AG09319 (cell line): Measurements from ENCODE around the gene C11orf24.

Source experiments
- DNase-seq: peaks from one replicate; pipeline ENCODE4 v3.0.0-alpha.2; 2010; ENCODE audit warnings: low read depth; ENCODE audit errors: extremely low read depth
- CTCF ChIP-seq: IDR thresholded peaks from 2 replicates; pipeline ENCODE4 v1.5.1; 2011; ENCODE audit warnings: low read depth, mild to moderate bottlenecking, inconsistent platforms, low read length, moderate library complexity

Gene C11orf24

GRCh38 chr11:68226421-68226820 lies 45.4 kb downstream of the C11orf24 start:
- no peak for DNase-seq
- no peak for TF ChIP-seq CTCF

- DNase-seq, result no peak
- no peak for TF ChIP-seq CTCF
Measured at GRCh38 chr11:68224606-68225005, 47.2 kb downstream of the C11orf24 start.

- TF ChIP-seq CTCF, result no peak
- no peak for DNase-seq
Measured at GRCh38 chr11:68223275-68223674, 48.5 kb downstream of the C11orf24 start.

GRCh38 chr11:68221406-68221805 lies 50.4 kb downstream of the C11orf24 start:
- DNase-seq, result no peak

GRCh38 chr11:68216171-68216938 lies 55.4 kb downstream of the C11orf24 start:
- no peak for TF ChIP-seq CTCF
- no peak for DNase-seq

More at GRCh38 chr11:68221406-68221805, 50.4 kb downstream of the C11orf24 start:
- no peak for TF ChIP-seq CTCF

- no peak for DNase-seq
- TF ChIP-seq CTCF, result no peak
Measured at GRCh38 chr11:68215524-68216170, 56.1 kb downstream of the C11orf24 start.

- no peak for DNase-seq
- no peak for TF ChIP-seq CTCF
Measured at GRCh38 chr11:68215087-68215445, 56.7 kb downstream of the C11orf24 start.
